Colonic mucosa (tissue), 4 donors: ENCODE measurements around the gene ZNF335. TPM values are rescaled to one million over a fixed set of nuclear protein-coding genes. Genes with fewer than 3 reads are reported as not detected.

Experiments
- DNase-seq: peaks from one replicate; pipeline ENCODE4 v3.0.0-alpha.2; 2020
- H3K27ac ChIP-seq: fragments of 200-600 bp; one replicate; pipeline ENCODE4 v1.8.0; 2021
- H3K27me3 ChIP-seq: fragments of 200-600 bp; one replicate; pipeline ENCODE4 v1.8.0; 2021
- H3K36me3 ChIP-seq: fragments of 200-600 bp; one replicate; pipeline ENCODE4 v1.8.0; 2021
- H3K4me1 ChIP-seq: fragments of 200-600 bp; one replicate; pipeline ENCODE4 v1.8.0; 2021; ENCODE audit warnings: mild to moderate bottlenecking
- H3K4me3 ChIP-seq: fragments of 200-600 bp; one replicate; pipeline ENCODE4 v1.8.0; 2021
- H3K9ac ChIP-seq, 2 donors: one replicate each; pipeline ENCODE4 v1.7.0; 2013; ENCODE audit warnings: control low read depth in 2 of 2, low read depth in 2 of 2, low read length in 2 of 2
- H3K9me3 ChIP-seq: fragments of 200-600 bp; one replicate; pipeline ENCODE4 v1.8.0; 2021
- CTCF ChIP-seq: fragments of 200-600 bp; IDR thresholded peaks from one replicate; pipeline ENCODE4 v1.8.0; 2022; ENCODE audit warnings: antibody characterized with exemption, mild to moderate bottlenecking
- intact Hi-C: fragments of 100-400 bp; cut with DNase I; formaldehyde crosslinking; loops from one replicate; pipeline ENCODE4 v1.14.1; 2022
- total RNA-seq, 2 donors: library from RNA; stranded (reverse); fragmentation: NEBNext Ultra II Directional in 1 of 2; extraction: Animal tissue kit (Norgen Biotek cat#: 25700) in 1 of 2; gene quantifications; one replicate each; pipeline ENCODE4 v1.2.1, GENCODE V29; 2021
- donor health status: healthy.
- donor health status: DM: no; HTN: no; CAD: no.
- donor health status: DM: no; HTN: no; CAD: no.

Gene ZNF335
- total RNA-seq, 2 donors from 2014 or later = 11.3 to 22.1 TPM

GRCh38 chr20:45985573-45985972 lies 13.6 kb upstream of the ZNF335 start:
- H3K9me3 ChIP-seq = no peaks in the 10 kb centered on the region
- H3K36me3 ChIP-seq = no peaks in the 10 kb centered on the region
- intact Hi-C loops = no loop called here
- TF ChIP-seq CTCF = no peak
- H3K4me1 ChIP-seq = no peaks in the 10 kb centered on the region
- no peak overlapping the region for H3K4me3 ChIP-seq
- H3K9ac ChIP-seq = no peak overlapping the region
- no peaks in the 10 kb centered on the region for H3K27me3 ChIP-seq
- H3K27ac ChIP-seq = no peak overlapping the region
- DNase-seq = no peak

GRCh38 chr20:45983279-45983743 lies 11.3 kb upstream of the ZNF335 start:
- intact Hi-C loops = no loop called here
- TF ChIP-seq CTCF = no peak

GRCh38 chr20:45981261-45981660 lies 9.3 kb upstream of the ZNF335 start:
- H3K36me3 ChIP-seq = no peaks in the 10 kb centered on the region
- no peak overlapping the region for H3K27ac ChIP-seq
- H3K27me3 ChIP-seq = no peaks in the 10 kb centered on the region
- H3K9ac ChIP-seq = no peak overlapping the region
- DNase-seq = no peak
- TF ChIP-seq CTCF = no peak
- no peaks in the 10 kb centered on the region for H3K4me1 ChIP-seq
- H3K9me3 ChIP-seq = no peaks in the 10 kb centered on the region
- intact Hi-C loops = no loop called here
- H3K4me3 ChIP-seq = no peak overlapping the region

More at GRCh38 chr20:45983279-45983743, 11.3 kb upstream of the ZNF335 start:
- Histone ChIP-seq H3K4me1 (no peaks in the 10 kb centered on the region), H3K9ac (no peak overlapping the region), H3K9me3 (no peaks in the 10 kb centered on the region), H3K36me3 (no peaks in the 10 kb centered on the region), H3K27me3 (no peaks in the 10 kb centered on the region), H3K4me3 (no peak overlapping the region), H3K27ac (no peak overlapping the region)
- no peak for DNase-seq

GRCh38 chr20:45976086-45976485 lies 4.1 kb upstream of the ZNF335 start:
- Histone ChIP-seq H3K9ac (no peak overlapping the region), H3K27me3 (no peaks in the 10 kb centered on the region), H3K4me3 (no peak overlapping the region), H3K36me3 (no peaks in the 10 kb centered on the region), H3K9me3 (no peaks in the 10 kb centered on the region), H3K27ac (no peak overlapping the region), H3K4me1 (no peaks in the 10 kb centered on the region)
- TF ChIP-seq CTCF = no peak
- intact Hi-C loops = no loop called here
- DNase-seq = no peak

GRCh38 chr20:45975686-45976085 lies 3.7 kb upstream of the ZNF335 start:
- DNase-seq = no peak
- H3K9ac ChIP-seq = no peak overlapping the region
- no peaks in the 10 kb centered on the region for H3K9me3 ChIP-seq
- H3K27me3 ChIP-seq = no peaks in the 10 kb centered on the region
- intact Hi-C loops = no loop called here
- H3K27ac ChIP-seq = no peak overlapping the region
- no peak for TF ChIP-seq CTCF
- H3K36me3 ChIP-seq = no peaks in the 10 kb centered on the region
- no peak overlapping the region for H3K4me3 ChIP-seq
- no peaks in the 10 kb centered on the region for H3K4me1 ChIP-seq
